22Rv1 (cell line): ENCODE data around the gene GLUL.

ENCODE experiments used
- ZFX ChIP-seq: fragments of 450-650 bp; IDR thresholded peaks from 2 replicates; pipeline ENCODE4 v1.6.1; 2017; ENCODE audit warnings: antibody characterized with exemption, borderline replicate concordance
- TF ChIP-seq, protein P1 (sequence below): fragments of 450-650 bp; IDR thresholded peaks from 2 replicates; pipeline ENCODE4 v1.5.1; 2017; ENCODE audit warnings: mild to moderate bottlenecking

DNA sequence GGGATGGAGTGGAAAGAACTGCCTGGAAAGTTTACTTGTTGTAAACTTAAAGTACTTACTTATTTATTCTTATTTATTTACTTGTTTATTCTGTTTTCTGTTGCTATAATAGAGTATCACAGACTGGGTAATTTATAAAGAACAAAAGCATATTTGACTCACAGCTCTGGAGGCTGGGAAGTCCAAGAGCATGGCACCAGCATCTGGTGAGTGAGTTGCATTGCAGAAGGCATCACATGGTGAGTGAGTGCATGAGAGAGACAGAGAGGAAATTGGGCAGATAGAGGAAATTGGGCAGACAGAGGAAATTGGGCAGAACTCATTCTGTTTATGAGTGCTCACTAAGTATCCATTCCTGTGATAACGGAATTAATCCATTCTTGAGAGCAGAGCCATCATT lies 46.7 kb upstream of the GLUL start:
- no peak for TF ChIP-seq ZFX
- TF ChIP-seq, protein P1, sequence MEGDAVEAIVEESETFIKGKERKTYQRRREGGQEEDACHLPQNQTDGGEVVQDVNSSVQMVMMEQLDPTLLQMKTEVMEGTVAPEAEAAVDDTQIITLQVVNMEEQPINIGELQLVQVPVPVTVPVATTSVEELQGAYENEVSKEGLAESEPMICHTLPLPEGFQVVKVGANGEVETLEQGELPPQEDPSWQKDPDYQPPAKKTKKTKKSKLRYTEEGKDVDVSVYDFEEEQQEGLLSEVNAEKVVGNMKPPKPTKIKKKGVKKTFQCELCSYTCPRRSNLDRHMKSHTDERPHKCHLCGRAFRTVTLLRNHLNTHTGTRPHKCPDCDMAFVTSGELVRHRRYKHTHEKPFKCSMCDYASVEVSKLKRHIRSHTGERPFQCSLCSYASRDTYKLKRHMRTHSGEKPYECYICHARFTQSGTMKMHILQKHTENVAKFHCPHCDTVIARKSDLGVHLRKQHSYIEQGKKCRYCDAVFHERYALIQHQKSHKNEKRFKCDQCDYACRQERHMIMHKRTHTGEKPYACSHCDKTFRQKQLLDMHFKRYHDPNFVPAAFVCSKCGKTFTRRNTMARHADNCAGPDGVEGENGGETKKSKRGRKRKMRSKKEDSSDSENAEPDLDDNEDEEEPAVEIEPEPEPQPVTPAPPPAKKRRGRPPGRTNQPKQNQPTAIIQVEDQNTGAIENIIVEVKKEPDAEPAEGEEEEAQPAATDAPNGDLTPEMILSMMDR, result no peak
